IMR-90 (cell line): Measurements from ENCODE around the gene C1orf74. TPM values are rescaled to one million over a fixed set of nuclear protein-coding genes. Genes with fewer than 3 reads are reported as not detected.

Experiments used
- ATAC-seq: fragments of 200-7000 bp; cut with Tn5 transposase; 2 replicates; pipeline ENCODE4 v1.9.1; 2020; ENCODE audit warnings: low read depth, mild to moderate bottlenecking, moderate library complexity
- BruUV-seq: library from RNA; stranded (reverse); fragments of 400-500 nt; replicated peaks from 2 replicates; lab custom pipeline; 2021; lab: Mats Ljungman, UMichigan
- CTCF ChIA-PET: fragments of 300-600 bp; formaldehyde crosslinking; extraction: SDS; loops from one replicate; lab custom pipeline; 2021; ENCODE audit warnings: antibody characterized with exemption; lab: Yijun Ruan, JAX
- POLR2A ChIA-PET: fragments of 300-600 bp; sonication (Branson Sonifier 250); formaldehyde crosslinking; loops from one replicate; lab custom pipeline; 2022; ENCODE audit warnings: antibody characterized with exemption; ENCODE audit not compliant: unreplicated experiment; lab: Charles Lee
- DNase-seq: peaks from one replicate; pipeline ENCODE4 v3.0.0; 2013
- H2AFZ ChIP-seq: replicated peaks from 2 replicates; pipeline ENCODE3; 2013; ENCODE audit warnings: low read length, mild to moderate bottlenecking; ENCODE audit not compliant: poor library complexity
- H2AK5ac ChIP-seq: 2 replicates; pipeline ENCODE4 v1.6.1; 2013; ENCODE audit warnings: low read depth, low read length, inconsistent platforms
- H2AK9ac ChIP-seq: replicated peaks from 2 replicates; pipeline ENCODE3; 2013; ENCODE audit warnings: mild to moderate bottlenecking, low read depth, low read length, moderate library complexity; ENCODE audit not compliant: poor library complexity
- H2BK120ac ChIP-seq: 2 replicates; pipeline ENCODE4 v1.6.1; 2013; ENCODE audit warnings: low read depth, low read length, inconsistent platforms
- H2BK15ac ChIP-seq: 3 replicates; pipeline ENCODE4 v1.6.1; 2013; ENCODE audit warnings: low read depth, low read length, inconsistent platforms
- H2BK20ac ChIP-seq: 2 replicates; pipeline ENCODE4 v1.6.1; 2013; ENCODE audit warnings: low read depth, mild to moderate bottlenecking, inconsistent platforms, low read length, moderate library complexity
- H2BK5ac ChIP-seq: 2 replicates; pipeline ENCODE4 v1.6.1; 2013; ENCODE audit warnings: mild to moderate bottlenecking, low read depth, low read length, inconsistent platforms; ENCODE audit not compliant: poor library complexity, severe bottlenecking
- H3K14ac ChIP-seq: replicated peaks from 2 replicates; pipeline ENCODE4 v1.6.1; 2013; ENCODE audit warnings: low read depth, low read length, inconsistent platforms
- H3K18ac ChIP-seq: 2 replicates; pipeline ENCODE4 v1.6.1; 2013; ENCODE audit warnings: low read depth, low read length, control low read depth
- H3K23ac ChIP-seq: 2 replicates; pipeline ENCODE4 v1.6.1; 2013; ENCODE audit warnings: low read depth, low read length, inconsistent platforms
- H3K27ac ChIP-seq: 2 replicates; pipeline ENCODE4 v1.5.1; 2013; ENCODE audit warnings: mild to moderate bottlenecking, control low read depth, low read length; ENCODE audit not compliant: insufficient read depth
- H3K27me3 ChIP-seq: 2 replicates; pipeline ENCODE4 v1.6.1; 2013; ENCODE audit warnings: low read length; ENCODE audit not compliant: control insufficient read depth, insufficient read depth
- H3K36me3 ChIP-seq: 2 replicates; pipeline ENCODE4 v1.6.1; 2013; ENCODE audit warnings: low read length, mixed read lengths; ENCODE audit not compliant: control insufficient read depth, insufficient read depth
- H3K4ac ChIP-seq: 2 replicates; pipeline ENCODE4 v1.6.1; 2013; ENCODE audit warnings: low read depth, low read length, inconsistent platforms
- H3K4me1 ChIP-seq: 2 replicates; pipeline ENCODE4 v1.6.1; 2013; ENCODE audit warnings: low read length, mixed read lengths; ENCODE audit not compliant: control insufficient read depth, insufficient read depth
- H3K4me2 ChIP-seq: 2 replicates; pipeline ENCODE4 v1.6.1; 2013; ENCODE audit warnings: low read depth, mild to moderate bottlenecking, control low read depth, low read length, moderate library complexity
- H3K4me3 ChIP-seq: 2 replicates; pipeline ENCODE4 v1.5.1; 2013; ENCODE audit warnings: low read depth, mild to moderate bottlenecking, control low read depth, low read length, moderate library complexity; ENCODE audit not compliant: insufficient read depth
- H3K56ac ChIP-seq: 2 replicates; pipeline ENCODE4 v1.6.1; 2013; ENCODE audit warnings: low read length, inconsistent platforms; ENCODE audit not compliant: insufficient read depth; ENCODE audit errors: extremely low read depth
- H3K79me1 ChIP-seq, 2 experiments: 2 replicates each; pipeline ENCODE4 v1.6.1; 2013; ENCODE audit warnings: low read length in 2 of 2, inconsistent platforms in 1 of 2, low read depth in 1 of 2
- H3K9ac ChIP-seq: 2 replicates; pipeline ENCODE4 v1.6.1; 2013; ENCODE audit warnings: low read depth, low read length, control low read depth
- H3K9me1 ChIP-seq: 2 replicates; pipeline ENCODE4 v1.6.1; 2013; ENCODE audit warnings: low read length, inconsistent platforms; ENCODE audit not compliant: insufficient read depth
- H3K9me3 ChIP-seq: 2 replicates; pipeline ENCODE4 v1.6.1; 2013; ENCODE audit warnings: low read length; ENCODE audit not compliant: control insufficient read depth, insufficient read depth
- H4K20me1 ChIP-seq: 2 replicates; pipeline ENCODE4 v1.6.1; 2013; ENCODE audit warnings: low read length, inconsistent platforms; ENCODE audit not compliant: insufficient read depth
- H4K5ac ChIP-seq: 2 replicates; pipeline ENCODE4 v1.6.1; 2013; ENCODE audit warnings: mild to moderate bottlenecking, low read depth, low read length, control low read depth
- H4K8ac ChIP-seq, 2 experiments: 2 replicates each; pipeline ENCODE4 v1.6.1; 2013; ENCODE audit warnings: low read depth in 2 of 2, low read length in 2 of 2, control low read depth in 1 of 2, inconsistent platforms in 1 of 2
- H4K91ac ChIP-seq: 2 replicates; pipeline ENCODE4 v1.6.1; 2013; ENCODE audit warnings: low read depth, low read length, inconsistent platforms; ENCODE audit not compliant: insufficient read depth
- CTCF ChIP-seq: conservative IDR thresholded peaks from 2 replicates; pipeline ENCODE4 v1.5.1; 2012; ENCODE audit warnings: mild to moderate bottlenecking, low read depth, low read length, improper control_type of control experiment
- NFE2L2 ChIP-seq: fragments of 150-350 bp; IDR thresholded peaks from 2 replicates; pipeline ENCODE4 v1.6.1; 2016; ENCODE audit warnings: low read depth, mild to moderate bottlenecking, low read length
- WGBS, 2 experiments: methylation state at CpG; one replicate each; pipeline versions ENCODE4 v1.1.5 to v1.1.7; 2013; ENCODE audit warnings: missing lambda C conversion rate in 2 of 2; ENCODE audit not compliant: insufficient read length in 1 of 2; ENCODE audit errors: extremely low coverage in 2 of 2; 5-methylcytosine and 5-hydroxymethylcytosine counted together
- dilution Hi-C: fragments of 300-500 bp; cut with HindIII; formaldehyde crosslinking; loops from one replicate; pipeline ENCODE4 v1.14.3; 2018; ENCODE audit warnings: low sequenced_read_pairs; ENCODE audit not compliant: unreplicated experiment
- in situ Hi-C: fragments of 300-500 bp; cut with MboI; formaldehyde crosslinking; loops from 3 replicates; pipeline ENCODE4 v1.14.3; 2019; ENCODE audit warnings: low sequenced_read_pairs, inconsistent platforms, mixed read lengths
- intact Hi-C: fragments of 100-400 bp; cut with micrococcal nuclease; formaldehyde crosslinking; loops from 2 replicates; pipeline ENCODE4 v1.10.0; 2022
- polyA plus RNA-seq, 3 experiments: library from polyadenylated mRNA; depleted of rRNA; stranded (reverse); fragments of >200 nt; gene quantifications; 2 replicates each; pipeline ENCODE4 v1.2.3, GENCODE V29; 2012; ENCODE audit warnings: low replicate concordance in 1 of 3
- total RNA-seq: library from RNA; depleted of rRNA; stranded (reverse); fragments of >200 nt; gene quantifications from 2 replicates; pipeline ENCODE4 v1.2.3, GENCODE V29; 2012

C1orf74 gene
- total and polyA plus RNA-seq, 2 of the 4 experiments (the other 2 are of a cell fraction) = 1.1 to 4.3 TPM

- H3K27ac ChIP-seq = peak overlapping the region; percentile 40; the same call in 1 of the 2 replicates
- no peak overlapping the region for H2BK20ac ChIP-seq
- H3K4ac ChIP-seq = no peak overlapping the region; the same call in 1 of the 2 replicates
- peak overlapping the region; percentile 34 for H2AK9ac ChIP-seq
- H3K9ac ChIP-seq = no peak overlapping the region
- peak; percentile 80 for ATAC-seq
- H2BK120ac ChIP-seq = no peak overlapping the region; the same call in 1 of the 2 replicates
- H3K4me1 ChIP-seq = peaks cover 5% of the 10 kb centered on the region; the same call in 1 of the 2 replicates
- in situ Hi-C loops = no loop called here
- dilution Hi-C loops = no loop called here
- H3K18ac ChIP-seq = peak overlapping the region; percentile 24; the same call in 1 of the 2 replicates
- H3K14ac ChIP-seq = no peak overlapping the region
- H3K4me3 ChIP-seq = no peak overlapping the region
- H3K27me3 ChIP-seq = no peaks in the 10 kb centered on the region
- H4K5ac ChIP-seq = peak overlapping the region; percentile 23; the same call in 1 of the 2 replicates
- H3K36me3 ChIP-seq = no peaks in the 10 kb centered on the region
- peak; percentile 74 for DNase-seq
- ChIA-PET POLR2A (no interaction called here), CTCF (no interaction called here)
- peak overlapping the region in 1 of 2 experiments; percentile 5; a peak in 1 of 4 replicates for H4K8ac ChIP-seq
- peak; percentile 81 for TF ChIP-seq NFE2L2
- no peak for TF ChIP-seq CTCF
- H2BK5ac ChIP-seq = no peak overlapping the region
- peak overlapping the region; percentile 7; the same call in 1 of the 2 replicates for H2AK5ac ChIP-seq
- H3K79me1 ChIP-seq = no peaks in the 10 kb centered on the region
- peak overlapping the region; percentile 49 for H3K4me2 ChIP-seq
- no peak overlapping the region for H3K56ac ChIP-seq
- WGBS, 2 experiments = no CpG with 5 or more reads among the region's 8 CpGs
- H2AFZ ChIP-seq = peak overlapping the region; percentile 73
- intact Hi-C loops = loop anchor here (1.0 kb wide), 1 partner anchor 161 kb away; no protein-coding TSS in a partner anchor
- BruUV-seq = no TSS peak
- 0 out of 3 replicates have a peak overlapping the region, but pooled peaks have one; percentile 29 for H2BK15ac ChIP-seq
- H3K23ac ChIP-seq = no peak overlapping the region
- 0 out of 2 replicates have a peak, but pooled peaks cover 8% of the 10 kb centered on the region for H3K9me1 ChIP-seq
- H4K91ac ChIP-seq = no peak overlapping the region
- no peaks in the 10 kb centered on the region for H3K9me3 ChIP-seq
- H4K20me1 ChIP-seq = no peaks in the 10 kb centered on the region
Measured at GRCh38 chr1:209742409-209743144, 41.8 kb downstream of the C1orf74 start.
